Left forelimb (tissue), 1 donor: ENCODE measurements around the gene MAP4K4.
"Not testable (repeated sequence)": the region's sequence is repeated elsewhere in the genome, so short reads cannot be mapped to it uniquely, and the experiment has no call there.

Experiments
- DNase-seq: peaks from one replicate; pipeline ENCODE4 v3.0.0-alpha.2; 2018; ENCODE audit warnings: low spot score

Gene MAP4K4

DNA sequence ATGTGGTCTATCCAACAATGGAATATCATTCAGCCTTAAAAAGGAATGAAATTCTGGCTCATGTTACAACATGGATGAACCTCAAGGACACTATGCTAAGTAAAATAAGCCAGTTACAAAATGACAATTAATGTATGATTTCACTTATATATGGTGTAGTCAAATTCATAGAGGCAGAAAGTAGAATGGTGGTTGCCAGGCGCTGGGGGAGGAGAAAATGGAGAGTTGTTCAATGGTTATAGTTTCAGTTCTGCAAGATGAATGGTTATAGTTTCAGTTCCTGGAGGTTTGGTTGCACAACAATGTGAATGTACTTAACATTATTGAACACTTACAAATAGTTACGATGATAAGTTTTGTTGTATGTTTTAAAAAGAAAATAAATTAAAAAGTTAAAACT, 215.0 kb downstream of the MAP4K4 start:
- DNase-seq, result no peak

DNA sequence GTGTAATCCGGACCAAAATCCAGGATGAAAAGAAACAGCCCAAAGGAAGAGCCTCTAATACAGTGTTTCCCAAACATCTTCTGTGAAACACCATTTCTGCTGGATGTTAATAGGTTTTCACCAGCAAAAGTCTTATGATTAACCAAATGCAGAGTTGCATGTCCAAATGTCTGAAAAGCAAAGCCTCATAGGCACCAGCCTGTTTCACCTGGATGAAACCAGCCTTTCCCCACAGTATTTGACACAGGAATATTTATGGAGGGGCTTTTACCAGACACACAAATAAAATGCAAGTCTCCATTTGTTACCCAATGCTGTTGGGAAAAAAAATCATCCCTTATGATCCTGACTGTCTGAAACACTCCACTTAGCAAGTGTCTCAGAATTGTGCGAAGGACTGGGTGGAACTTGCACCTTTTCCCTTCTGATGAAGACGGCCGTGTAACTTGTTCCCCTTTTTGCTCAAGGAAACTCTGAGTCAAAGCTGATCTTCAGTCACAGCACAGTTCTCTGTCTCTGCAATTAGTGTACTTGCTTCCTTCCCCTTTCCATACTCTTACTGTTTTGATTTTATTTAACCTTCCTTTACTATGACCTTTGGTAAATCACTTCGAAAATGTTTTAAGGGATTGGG, 223.9 kb downstream of the MAP4K4 start:
- DNase-seq, result no peak

DNA sequence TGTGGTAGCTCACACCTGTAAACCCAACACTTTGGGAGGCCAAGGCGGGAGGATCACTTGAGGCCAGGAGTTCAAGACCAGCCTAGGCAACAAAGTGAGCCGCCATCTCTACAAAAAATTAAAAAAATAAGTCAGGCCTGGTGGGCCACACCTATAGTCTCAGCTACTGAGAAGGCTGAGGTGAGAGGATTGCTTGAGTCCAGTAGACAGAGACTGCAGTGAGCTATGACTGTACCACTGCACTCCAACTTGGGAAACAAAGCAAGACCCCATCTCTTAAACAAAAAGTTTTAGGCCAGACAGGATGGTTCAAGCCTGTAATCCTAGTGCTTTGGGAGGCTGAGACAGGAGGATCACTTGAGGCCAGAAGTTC, 224.4 kb downstream of the MAP4K4 start:
- DNase-seq, result no peak

DNA sequence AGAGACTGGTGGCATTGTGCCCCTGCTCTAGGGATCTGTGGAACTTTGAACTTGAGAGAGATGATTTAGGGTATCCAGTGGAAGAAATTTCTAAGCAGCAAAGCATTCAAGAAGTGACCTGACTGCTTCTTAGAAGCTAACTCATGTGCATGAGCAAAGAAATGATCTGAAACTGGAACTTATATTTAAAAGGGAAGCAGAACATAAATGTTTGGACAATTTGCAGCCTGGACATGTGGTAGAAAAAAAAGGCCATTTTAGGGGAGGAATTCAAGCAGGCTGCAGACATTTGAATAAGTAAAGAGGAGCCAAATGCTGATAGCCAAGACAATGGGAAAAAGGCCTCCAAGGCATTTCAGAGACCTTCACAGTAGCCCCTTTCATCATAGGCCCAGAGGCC, 226.8 kb downstream of the MAP4K4 start:
- not testable (repeated sequence) for DNase-seq

DNA sequence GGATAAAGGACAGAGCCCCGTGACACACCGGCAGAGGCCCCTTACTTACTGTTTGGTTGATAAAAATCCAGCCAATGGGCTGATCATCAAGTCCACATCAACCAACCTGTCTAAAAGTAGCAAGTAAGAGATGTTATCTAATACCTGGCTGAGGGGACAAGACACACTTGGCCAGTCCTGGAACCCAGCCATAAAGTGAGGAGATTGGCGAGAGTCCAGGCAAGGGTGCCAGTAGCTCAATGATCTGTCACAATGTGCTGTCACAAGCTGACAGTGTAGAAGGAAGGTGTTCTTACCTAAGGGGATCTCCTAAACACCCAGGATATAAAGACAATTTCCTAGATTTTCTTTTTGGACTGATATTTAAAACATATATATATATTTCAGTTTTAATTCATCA, 232.5 kb downstream of the MAP4K4 start:
- DNase-seq, result no peak

DNA sequence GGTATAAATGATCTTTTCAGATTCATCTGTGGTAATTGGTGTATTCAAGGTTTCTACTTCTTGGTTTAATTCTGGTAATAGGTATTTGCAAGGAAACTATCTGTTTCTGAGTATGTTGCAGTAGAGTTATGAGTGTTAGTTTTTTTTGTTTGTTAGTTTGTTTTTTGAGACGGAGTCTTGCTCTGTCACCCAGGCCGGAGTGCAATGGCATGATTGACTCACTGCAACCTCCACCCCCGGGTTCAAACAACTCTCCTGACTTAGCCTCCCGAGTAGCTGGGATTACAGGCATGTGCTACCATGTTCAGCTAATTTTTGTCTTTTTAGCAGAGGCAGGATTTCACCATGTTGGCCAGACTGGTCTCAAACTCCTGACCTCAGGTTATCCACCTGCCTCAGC, 233.3 kb downstream of the MAP4K4 start:
- DNase-seq, result no peak

DNA sequence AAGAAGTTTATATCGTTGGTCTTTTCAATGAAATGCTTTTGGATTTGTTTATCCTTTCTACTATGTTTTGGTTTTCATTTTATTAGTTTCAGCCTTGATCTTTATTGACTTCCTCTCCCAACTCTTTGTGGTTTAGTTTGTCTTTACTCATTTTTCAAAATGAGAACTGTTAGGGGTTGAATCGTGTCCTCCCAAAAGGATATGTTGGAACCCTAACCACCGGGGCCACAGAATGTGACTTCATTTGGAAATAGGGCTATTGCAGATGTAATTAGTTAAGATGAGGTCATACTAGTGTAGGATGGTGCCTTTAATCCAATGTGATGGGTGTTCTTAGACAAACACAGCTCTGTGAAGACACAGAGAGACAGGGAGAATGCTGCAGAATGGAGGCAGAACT, 233.9 kb downstream of the MAP4K4 start:
- no peak for DNase-seq

DNA sequence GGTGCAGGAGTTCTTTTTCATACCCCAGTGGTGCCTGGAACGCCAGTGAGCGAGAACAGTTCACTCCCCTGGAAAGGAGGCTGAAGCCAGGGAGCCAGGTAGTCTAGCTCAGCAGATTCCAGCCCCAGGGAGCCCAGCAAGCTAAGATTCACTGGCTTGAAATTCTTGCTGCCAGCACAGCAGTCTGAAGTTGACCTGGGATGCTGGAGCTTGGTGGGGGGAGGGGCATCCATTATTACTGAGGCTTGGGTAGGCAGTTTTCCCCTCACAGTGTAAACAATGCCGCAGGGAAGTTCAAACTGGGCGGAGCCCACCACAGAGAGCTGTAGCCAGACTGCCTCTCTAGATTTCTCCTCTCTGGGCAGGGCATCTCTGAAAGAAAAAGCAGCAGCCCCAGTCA, 238.3 kb downstream of the MAP4K4 start:
- not testable (repeated sequence) for DNase-seq

DNA sequence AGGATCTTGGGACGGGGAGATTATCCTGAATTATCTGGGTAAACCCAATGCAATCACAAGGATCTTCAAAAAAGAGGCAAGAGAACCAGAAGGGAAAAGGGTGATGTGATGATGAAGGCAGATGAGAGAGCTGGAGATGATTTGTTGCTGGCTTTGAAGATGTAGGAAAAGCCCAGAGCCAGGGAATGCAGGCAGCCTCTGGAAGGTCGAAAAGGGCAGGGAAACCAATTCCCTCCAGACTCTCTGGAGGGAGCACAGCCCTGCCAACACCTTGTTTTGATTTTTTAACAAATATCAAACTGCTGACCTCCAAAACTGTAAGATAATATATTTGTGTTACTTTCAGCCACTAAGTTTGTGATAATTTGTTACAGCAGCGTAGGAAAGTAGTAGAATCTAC, 245.3 kb downstream of the MAP4K4 start:
- DNase-seq, result no peak
